HG02588 (cell line): Measurements from ENCODE around the gene CEP128.

Source experiments
- ATAC-seq: cut with Tn5 transposase; IDR thresholded peaks from one replicate; pipeline ENCODE4 v1.9.1; 2021; ENCODE audit warnings: mild to moderate bottlenecking, moderate library complexity; ENCODE audit not compliant: unreplicated experiment

The CEP128 gene

GRCh38 chr14:80781972-80782367 is 159.6 kb downstream of the CEP128 start:
- ATAC-seq, result no peak

GRCh38 chr14:80780500-80780899 is 161.0 kb downstream of the CEP128 start:
- ATAC-seq, result no peak

- no peak for ATAC-seq
Observed at GRCh38 chr14:80776657-80777056, 164.9 kb downstream of the CEP128 start.

DNA sequence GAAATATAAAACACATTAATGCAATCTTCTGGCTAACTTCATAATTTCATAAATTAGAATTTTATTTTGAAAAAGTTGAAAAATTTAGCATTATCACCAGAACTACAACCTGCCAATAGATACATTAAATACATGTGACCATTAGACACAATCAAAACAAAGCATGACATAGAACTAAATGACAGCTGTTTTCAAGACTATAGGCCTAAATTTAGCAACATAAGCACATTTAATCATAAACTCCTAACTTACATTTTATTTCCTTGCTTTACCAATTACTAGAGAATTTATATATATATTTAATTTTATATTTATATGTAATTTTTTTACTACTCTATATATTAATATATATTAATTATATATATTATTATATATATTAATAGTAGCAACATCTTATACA is 165.4 kb downstream of the CEP128 start:
- ATAC-seq, result no peak

GRCh38 chr14:80772504-80772903 is 169.0 kb downstream of the CEP128 start:
- ATAC-seq, result no peak

DNA sequence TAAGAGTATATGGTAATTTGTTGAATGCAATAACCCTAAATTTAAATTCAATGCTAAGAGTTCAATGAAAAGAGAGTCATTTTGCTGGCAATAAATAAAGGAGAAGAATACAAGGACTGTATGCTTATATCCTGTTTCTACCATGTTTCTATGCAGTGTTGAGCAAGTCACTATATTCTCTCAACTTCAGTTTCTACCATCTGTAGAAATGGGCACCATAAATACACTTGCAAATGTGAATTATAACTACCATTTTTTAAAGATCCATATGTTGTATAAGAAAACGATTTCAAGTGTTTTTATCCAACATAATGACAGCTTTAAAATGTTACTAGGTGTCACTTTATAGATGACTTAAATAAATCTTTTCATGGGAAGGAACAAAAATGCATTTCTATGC is 170.3 kb downstream of the CEP128 start:
- ATAC-seq, result no peak

DNA sequence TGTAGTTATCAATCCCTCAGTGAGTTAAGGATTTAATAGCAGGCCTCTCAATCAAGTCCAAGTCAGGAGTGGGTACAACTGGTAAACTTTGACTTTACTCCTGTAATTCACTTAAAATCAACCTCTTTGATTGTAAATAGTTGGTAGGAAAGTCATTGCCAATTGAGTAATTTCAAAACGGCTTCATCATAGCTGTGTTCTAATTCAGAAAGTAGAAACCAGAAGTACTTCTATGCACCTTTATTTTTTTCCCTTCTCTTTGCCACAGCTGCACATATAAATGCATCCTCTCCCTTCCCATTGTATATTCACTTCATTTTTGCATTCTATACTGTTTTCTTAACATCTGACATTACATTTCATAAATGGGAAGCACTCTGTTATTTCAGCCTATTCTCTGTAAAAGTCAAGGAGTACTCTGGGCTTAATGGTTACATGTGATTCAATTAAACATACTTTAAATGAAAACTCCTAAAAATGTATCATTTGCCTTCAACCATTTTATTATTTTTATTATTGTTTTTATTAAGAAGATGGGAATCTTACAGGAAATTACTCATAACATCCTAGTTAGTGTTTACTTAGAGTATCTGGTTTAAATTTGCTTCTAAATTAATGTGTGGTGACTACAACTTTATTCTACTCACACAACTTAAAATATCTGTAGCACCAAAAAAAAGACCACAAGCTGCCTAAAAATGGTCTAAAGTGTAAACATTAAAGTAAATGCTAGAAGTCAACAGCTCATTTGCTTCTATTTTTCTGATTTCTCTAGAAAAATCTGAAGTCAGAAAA is 171.2 kb downstream of the CEP128 start:
- no peak for ATAC-seq

DNA sequence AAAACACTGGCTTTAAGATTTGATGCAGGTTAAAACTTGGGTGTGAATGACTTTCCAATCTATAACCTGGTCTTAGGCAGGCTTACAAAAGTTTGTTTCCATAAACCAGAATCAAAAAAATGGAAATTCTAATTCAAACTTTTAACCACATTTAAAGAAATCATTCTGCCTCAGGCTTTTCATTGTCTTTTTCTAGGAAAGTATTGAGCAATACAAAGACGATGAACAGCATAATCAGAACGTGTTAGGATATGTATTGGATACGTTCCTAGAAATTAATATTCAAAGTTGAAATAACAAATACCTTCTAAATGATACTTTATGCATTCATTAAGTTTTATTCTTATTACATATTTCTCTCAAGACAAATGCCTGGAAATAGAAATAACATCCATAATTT is 172.9 kb downstream of the CEP128 start:
- no peak for ATAC-seq

DNA sequence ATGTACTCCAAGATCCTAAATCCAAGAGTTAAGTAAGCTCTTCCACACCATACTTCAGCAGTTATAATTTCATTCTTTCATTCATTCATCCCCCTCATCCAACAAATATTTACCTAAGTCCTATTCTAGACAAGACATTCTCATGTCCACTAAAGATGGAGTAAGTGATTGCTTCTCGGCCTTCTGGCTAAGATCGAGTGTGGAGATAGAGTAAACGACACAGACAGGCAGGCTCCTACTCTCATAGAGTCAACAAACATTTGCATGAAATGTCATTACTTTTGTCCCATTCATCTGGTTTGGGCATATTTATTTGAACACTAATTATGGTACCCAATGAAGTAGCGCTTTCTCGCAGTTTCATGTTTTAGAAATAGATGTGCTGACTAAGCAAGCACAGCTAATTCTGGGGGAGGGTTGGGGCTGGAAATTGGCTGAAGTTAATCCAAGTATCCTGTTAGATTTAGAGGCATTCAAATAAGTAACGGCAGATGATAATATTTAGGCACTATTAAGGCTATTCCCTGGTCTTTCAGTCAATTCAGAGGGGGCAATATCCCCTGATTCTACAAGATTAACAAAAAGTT is 176.5 kb downstream of the CEP128 start:
- ATAC-seq, result no peak

DNA sequence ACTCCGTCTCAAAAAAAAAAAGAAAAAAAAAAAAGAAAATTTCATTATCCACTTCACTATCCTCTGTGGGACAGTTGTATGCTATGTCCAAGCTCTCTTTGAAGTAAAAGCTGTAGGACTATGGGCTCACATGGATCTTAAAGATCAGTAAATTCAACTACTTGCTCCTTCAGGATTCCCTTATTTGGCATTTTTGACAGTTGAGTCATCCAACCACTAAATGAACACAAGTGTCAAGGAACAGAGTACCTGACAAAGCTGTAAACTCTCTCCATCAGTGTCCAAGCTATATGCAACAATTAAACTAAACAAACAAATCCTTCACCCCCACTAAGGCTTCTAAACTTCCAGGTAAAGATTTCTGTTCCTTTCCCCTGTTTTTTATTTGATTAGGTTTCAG is 177.0 kb downstream of the CEP128 start:
- no peak for ATAC-seq

GRCh38 chr14:80762641-80763228 is 178.8 kb downstream of the CEP128 start:
- no peak for ATAC-seq

DNA sequence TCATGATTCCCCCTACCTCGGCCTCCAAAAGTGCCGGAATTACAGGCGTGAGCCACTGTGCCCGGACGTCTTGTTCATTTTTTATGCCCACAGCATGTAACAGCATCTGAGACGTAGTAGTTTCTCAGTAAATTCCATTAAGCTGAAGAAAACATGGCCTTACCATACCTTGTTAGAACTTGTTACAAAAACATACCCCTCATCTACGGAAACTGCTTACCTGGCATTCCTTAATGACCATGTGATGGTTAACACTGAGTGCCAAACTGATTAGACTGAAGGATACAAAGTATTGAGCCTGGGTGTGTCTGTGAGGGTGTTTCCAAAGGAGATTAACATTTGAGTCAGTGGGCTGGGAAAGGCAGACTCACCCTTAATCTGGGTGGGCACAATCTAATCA is 186.8 kb downstream of the CEP128 start:
- ATAC-seq, result no peak

- no peak for ATAC-seq
Observed at GRCh38 chr14:80751285-80751684, 190.3 kb downstream of the CEP128 start.

GRCh38 chr14:80726211-80726610 is 215.3 kb downstream of the CEP128 start:
- no peak for ATAC-seq

DNA sequence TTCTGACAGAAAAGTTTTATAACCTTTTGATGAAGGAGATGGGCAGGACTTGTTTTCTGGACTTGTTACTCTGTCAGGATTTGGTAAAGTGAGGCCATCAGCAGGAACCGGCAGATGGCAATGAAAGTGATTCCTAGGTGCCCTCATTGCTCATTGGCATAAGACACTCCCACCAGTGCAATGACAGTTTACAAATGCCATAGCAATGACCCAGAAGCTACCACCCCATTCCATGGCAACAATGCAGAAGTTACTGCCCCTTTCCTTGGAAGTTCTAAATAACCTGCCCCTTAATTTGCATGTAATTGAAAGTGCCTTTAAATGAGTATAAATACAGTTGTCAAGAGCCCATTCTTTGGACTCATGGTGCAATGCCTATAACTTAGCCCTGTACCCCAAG is 222.6 kb downstream of the CEP128 start:
- no peak for ATAC-seq

GRCh38 chr14:80714474-80714873 is 227.1 kb downstream of the CEP128 start:
- ATAC-seq, result no peak

- ATAC-seq, result no peak
Observed at GRCh38 chr14:80713076-80713850, 228.3 kb downstream of the CEP128 start.

DNA sequence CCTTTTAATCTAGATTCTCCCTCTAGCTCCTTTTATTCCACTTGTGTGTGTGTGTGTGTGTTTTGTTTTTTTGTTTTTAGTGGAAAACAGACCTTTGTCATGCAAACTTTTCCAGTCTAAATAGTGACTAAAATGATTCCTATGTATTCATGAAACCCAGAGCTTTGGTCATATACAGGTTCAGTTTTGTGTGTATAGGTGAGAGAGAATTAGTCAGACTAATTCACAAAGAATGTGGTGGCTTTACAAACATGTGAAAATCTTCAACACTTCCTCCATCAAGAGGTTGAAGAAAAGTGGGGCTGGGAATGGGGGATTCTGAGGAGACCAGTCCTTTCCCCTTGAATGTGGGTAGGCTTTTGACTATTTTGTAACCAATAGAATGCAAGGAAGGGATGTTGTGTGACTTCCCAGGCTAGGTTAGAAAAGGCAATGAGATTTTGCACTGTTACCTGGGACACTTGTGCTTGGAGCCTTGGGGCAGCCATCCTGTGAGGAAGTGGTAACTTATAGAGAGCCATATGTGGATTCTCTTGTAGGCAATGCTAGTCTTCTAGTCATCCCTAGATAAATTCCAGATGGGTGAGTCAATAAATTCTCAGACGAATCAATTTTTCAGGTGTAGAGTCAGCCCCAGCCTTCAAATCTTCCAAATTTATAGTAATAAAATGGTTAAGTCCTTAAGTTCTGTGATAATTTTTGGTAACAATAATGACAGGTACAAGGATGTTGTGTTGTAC is 236.1 kb downstream of the CEP128 start:
- no peak for ATAC-seq

GRCh38 chr14:80700601-80701000 is 240.9 kb downstream of the CEP128 start:
- ATAC-seq, result no peak

DNA sequence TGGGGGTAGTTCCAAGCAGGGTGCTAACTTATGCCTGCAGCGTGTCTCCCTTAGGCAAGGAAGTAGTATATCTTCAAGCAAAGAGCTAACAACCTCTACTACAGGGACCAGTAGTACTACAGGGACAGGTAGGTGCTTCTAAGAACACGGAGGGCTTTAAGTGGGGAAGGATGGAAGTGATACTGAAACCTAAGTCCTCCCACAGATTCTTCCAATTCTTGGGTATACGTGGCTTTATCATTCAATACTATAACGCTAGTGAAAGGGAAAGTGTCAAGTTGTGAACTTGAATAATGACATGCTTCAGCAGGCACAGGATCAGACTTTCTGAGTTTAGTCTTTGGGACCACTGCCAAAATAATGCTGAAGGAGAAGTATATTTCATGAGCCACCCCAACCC is 241.7 kb downstream of the CEP128 start:
- ATAC-seq, result no peak

- no peak for ATAC-seq
Observed at GRCh38 chr14:80698974-80699373, 242.6 kb downstream of the CEP128 start.
